ENCODE results near the gene LIMCH1. TPM values are rescaled to one million over a fixed set of nuclear protein-coding genes. Genes with fewer than 3 reads are reported as not detected.

The LIMCH1 gene
- total and polyA plus RNA-seq, 2 of the 8 experiments (the other 6 are each of a cell fraction or from before 2014, with no cell fraction given) = 2.7 to 3.0 TPM

DNA sequence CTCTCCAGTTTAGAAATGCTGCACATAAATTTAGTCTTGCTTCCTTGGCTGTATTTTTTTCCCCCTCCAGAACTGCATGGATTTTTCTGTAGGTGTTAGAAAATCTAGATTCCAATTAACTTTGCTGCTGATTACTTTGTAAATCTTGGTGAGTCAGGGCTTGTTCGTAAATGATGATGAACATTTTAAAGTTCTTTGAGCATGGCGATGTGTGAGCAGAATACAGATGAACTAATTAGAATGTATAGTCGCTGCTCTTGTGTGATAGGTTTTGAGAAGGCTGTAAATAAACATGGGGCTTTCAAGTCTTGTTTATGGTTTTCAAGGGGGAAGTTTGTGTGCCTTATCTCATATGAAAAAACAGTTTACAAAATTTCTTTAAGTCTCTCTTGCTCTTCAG is 23.3 kb downstream of the LIMCH1 start (continued):
- TF ChIP-seq, protein P1, sequence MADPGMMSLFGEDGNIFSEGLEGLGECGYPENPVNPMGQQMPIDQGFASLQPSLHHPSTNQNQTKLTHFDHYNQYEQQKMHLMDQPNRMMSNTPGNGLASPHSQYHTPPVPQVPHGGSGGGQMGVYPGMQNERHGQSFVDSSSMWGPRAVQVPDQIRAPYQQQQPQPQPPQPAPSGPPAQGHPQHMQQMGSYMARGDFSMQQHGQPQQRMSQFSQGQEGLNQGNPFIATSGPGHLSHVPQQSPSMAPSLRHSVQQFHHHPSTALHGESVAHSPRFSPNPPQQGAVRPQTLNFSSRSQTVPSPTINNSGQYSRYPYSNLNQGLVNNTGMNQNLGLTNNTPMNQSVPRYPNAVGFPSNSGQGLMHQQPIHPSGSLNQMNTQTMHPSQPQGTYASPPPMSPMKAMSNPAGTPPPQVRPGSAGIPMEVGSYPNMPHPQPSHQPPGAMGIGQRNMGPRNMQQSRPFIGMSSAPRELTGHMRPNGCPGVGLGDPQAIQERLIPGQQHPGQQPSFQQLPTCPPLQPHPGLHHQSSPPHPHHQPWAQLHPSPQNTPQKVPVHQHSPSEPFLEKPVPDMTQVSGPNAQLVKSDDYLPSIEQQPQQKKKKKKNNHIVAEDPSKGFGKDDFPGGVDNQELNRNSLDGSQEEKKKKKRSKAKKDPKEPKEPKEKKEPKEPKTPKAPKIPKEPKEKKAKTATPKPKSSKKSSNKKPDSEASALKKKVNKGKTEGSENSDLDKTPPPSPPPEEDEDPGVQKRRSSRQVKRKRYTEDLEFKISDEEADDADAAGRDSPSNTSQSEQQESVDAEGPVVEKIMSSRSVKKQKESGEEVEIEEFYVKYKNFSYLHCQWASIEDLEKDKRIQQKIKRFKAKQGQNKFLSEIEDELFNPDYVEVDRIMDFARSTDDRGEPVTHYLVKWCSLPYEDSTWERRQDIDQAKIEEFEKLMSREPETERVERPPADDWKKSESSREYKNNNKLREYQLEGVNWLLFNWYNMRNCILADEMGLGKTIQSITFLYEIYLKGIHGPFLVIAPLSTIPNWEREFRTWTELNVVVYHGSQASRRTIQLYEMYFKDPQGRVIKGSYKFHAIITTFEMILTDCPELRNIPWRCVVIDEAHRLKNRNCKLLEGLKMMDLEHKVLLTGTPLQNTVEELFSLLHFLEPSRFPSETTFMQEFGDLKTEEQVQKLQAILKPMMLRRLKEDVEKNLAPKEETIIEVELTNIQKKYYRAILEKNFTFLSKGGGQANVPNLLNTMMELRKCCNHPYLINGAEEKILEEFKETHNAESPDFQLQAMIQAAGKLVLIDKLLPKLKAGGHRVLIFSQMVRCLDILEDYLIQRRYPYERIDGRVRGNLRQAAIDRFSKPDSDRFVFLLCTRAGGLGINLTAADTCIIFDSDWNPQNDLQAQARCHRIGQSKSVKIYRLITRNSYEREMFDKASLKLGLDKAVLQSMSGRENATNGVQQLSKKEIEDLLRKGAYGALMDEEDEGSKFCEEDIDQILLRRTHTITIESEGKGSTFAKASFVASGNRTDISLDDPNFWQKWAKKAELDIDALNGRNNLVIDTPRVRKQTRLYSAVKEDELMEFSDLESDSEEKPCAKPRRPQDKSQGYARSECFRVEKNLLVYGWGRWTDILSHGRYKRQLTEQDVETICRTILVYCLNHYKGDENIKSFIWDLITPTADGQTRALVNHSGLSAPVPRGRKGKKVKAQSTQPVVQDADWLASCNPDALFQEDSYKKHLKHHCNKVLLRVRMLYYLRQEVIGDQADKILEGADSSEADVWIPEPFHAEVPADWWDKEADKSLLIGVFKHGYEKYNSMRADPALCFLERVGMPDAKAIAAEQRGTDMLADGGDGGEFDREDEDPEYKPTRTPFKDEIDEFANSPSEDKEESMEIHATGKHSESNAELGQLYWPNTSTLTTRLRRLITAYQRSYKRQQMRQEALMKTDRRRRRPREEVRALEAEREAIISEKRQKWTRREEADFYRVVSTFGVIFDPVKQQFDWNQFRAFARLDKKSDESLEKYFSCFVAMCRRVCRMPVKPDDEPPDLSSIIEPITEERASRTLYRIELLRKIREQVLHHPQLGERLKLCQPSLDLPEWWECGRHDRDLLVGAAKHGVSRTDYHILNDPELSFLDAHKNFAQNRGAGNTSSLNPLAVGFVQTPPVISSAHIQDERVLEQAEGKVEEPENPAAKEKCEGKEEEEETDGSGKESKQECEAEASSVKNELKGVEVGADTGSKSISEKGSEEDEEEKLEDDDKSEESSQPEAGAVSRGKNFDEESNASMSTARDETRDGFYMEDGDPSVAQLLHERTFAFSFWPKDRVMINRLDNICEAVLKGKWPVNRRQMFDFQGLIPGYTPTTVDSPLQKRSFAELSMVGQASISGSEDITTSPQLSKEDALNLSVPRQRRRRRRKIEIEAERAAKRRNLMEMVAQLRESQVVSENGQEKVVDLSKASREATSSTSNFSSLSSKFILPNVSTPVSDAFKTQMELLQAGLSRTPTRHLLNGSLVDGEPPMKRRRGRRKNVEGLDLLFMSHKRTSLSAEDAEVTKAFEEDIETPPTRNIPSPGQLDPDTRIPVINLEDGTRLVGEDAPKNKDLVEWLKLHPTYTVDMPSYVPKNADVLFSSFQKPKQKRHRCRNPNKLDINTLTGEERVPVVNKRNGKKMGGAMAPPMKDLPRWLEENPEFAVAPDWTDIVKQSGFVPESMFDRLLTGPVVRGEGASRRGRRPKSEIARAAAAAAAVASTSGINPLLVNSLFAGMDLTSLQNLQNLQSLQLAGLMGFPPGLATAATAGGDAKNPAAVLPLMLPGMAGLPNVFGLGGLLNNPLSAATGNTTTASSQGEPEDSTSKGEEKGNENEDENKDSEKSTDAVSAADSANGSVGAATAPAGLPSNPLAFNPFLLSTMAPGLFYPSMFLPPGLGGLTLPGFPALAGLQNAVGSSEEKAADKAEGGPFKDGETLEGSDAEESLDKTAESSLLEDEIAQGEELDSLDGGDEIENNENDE (IDR thresholded peaks at IDR 0.05; ENCODE audit: insufficient replicate concordance, low read length) = no peak
- TF ChIP-seq, protein P2, sequence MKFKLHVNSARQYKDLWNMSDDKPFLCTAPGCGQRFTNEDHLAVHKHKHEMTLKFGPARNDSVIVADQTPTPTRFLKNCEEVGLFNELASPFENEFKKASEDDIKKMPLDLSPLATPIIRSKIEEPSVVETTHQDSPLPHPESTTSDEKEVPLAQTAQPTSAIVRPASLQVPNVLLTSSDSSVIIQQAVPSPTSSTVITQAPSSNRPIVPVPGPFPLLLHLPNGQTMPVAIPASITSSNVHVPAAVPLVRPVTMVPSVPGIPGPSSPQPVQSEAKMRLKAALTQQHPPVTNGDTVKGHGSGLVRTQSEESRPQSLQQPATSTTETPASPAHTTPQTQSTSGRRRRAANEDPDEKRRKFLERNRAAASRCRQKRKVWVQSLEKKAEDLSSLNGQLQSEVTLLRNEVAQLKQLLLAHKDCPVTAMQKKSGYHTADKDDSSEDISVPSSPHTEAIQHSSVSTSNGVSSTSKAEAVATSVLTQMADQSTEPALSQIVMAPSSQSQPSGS (IDR thresholded peaks at IDR 0.05; ENCODE audit: low read length) = no peak
- TF ChIP-seq, protein P3, sequence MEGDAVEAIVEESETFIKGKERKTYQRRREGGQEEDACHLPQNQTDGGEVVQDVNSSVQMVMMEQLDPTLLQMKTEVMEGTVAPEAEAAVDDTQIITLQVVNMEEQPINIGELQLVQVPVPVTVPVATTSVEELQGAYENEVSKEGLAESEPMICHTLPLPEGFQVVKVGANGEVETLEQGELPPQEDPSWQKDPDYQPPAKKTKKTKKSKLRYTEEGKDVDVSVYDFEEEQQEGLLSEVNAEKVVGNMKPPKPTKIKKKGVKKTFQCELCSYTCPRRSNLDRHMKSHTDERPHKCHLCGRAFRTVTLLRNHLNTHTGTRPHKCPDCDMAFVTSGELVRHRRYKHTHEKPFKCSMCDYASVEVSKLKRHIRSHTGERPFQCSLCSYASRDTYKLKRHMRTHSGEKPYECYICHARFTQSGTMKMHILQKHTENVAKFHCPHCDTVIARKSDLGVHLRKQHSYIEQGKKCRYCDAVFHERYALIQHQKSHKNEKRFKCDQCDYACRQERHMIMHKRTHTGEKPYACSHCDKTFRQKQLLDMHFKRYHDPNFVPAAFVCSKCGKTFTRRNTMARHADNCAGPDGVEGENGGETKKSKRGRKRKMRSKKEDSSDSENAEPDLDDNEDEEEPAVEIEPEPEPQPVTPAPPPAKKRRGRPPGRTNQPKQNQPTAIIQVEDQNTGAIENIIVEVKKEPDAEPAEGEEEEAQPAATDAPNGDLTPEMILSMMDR (IDR thresholded peaks at IDR 0.05; ENCODE audit: control extremely low read depth in 1 of 3, insufficient read depth in 1 of 3, low read depth in 1 of 3, low read length in 3 of 3) = no peak
- TF ChIP-seq SIRT6 (IDR thresholded peaks at IDR 0.05; ENCODE audit: low read length) (no peak), GABPA (IDR thresholded peaks at IDR 0.05; ENCODE audit: borderline replicate concordance, insufficient read depth, low read length) (no peak), SUZ12 (IDR thresholded peaks at IDR 0.05; ENCODE audit: low read length) (no peak), SIX5 (IDR thresholded peaks at IDR 0.05; ENCODE audit: low read depth, low read length) (no peak)
